ENCODE results near the gene ZFAND3. TPM values are rescaled to one million over a fixed set of nuclear protein-coding genes. Genes with fewer than 3 reads are reported as not detected.
A peak's percentile ranks its signal among the peaks of the same experiment; 100 is the strongest.

The ZFAND3 gene
- total RNA-seq, 3 donors from 2014 or later = 34.1 to 53.0 (median 36.0) TPM

DNA sequence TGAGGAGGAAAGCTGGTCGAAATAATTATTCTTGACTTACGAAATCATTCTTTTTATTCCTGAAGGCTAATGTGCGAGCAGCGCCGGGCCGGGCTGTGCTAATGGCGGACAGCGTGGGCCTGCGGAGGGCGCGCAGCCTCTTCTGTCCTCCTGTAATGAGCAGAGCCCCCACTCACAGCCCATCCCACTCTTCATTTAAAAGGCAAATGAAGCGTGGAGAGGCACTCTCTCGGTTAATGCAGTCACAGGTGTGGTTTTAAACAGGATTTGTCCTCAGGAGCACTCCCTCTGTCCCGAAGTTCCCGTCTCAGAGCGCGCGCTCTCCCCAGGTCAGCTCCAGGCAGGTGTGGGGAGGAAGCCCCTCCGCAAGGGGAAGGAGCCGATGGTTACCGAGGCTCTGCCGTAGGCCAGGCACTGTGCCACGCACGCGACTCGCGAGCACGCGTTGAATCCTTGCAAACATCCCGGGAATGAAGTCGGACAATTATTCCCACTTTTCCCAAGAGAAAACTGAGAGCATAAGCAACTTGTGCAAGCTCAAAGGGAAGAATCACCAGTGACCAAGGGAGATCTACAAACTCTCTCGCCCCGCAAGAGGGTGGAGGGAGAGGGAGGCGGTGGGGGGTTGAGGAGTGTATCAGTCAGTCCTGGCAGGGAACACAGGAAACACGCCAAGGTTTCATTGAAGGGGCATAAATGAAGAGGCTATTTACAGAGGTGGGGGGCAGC is 35.5 kb upstream of the ZFAND3 start:
- intact Hi-C loops (cut with DNase I; ENCODE audit: low total_unique reads) = no loop called here
- Histone ChIP-seq H3K4me1 (peaks cover 0 to 2% of the 10 kb centered on the region in 2 donors), H3K36me3 (no peaks in the 10 kb centered on the region), H3K27ac (peak overlapping the region; percentile 50 to 56), H3K27me3 (no peaks in the 10 kb centered on the region), H3K4me3 (peak overlapping the region; percentile 40 to 70 (median 56)), H3K9me3 (no peaks in the 10 kb centered on the region)
- no peak for DNase-seq (ENCODE audit: low spot score in 2 of 2)
- TF ChIP-seq, protein P1, sequence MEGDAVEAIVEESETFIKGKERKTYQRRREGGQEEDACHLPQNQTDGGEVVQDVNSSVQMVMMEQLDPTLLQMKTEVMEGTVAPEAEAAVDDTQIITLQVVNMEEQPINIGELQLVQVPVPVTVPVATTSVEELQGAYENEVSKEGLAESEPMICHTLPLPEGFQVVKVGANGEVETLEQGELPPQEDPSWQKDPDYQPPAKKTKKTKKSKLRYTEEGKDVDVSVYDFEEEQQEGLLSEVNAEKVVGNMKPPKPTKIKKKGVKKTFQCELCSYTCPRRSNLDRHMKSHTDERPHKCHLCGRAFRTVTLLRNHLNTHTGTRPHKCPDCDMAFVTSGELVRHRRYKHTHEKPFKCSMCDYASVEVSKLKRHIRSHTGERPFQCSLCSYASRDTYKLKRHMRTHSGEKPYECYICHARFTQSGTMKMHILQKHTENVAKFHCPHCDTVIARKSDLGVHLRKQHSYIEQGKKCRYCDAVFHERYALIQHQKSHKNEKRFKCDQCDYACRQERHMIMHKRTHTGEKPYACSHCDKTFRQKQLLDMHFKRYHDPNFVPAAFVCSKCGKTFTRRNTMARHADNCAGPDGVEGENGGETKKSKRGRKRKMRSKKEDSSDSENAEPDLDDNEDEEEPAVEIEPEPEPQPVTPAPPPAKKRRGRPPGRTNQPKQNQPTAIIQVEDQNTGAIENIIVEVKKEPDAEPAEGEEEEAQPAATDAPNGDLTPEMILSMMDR (IDR thresholded peaks at IDR 0.05) = no peak
- TF ChIP-seq POLR2AphosphoS5 (IDR thresholded peaks at IDR 0.05) (no peak), POLR2A (IDR thresholded peaks at IDR 0.05) (no peak)

DNA sequence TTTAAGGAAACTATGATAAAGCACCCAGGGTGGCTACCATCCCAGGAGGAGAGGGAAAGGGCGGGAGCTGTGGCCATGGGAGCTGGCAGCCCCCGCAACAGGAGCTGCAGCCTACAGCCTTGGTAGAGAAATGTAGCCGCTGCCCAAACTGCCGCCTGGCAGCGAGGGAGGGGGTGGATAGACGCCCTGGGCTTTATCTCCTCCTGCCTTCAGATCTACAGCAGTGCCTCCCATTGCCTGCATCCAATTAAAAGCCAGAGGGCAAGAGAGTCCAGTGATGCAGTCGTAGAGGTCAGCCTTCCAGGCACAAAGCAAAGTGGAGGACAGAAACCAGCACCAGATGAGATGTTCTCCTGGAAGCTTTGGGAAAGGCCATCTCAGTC is 35.0 kb upstream of the ZFAND3 start:
- peak overlapping the region; percentile 40 to 70 (median 56) for H3K4me3 ChIP-seq
- H3K4me1 ChIP-seq = peaks cover 0 to 2% of the 10 kb centered on the region in 2 donors
- no peak overlapping the region for H3K27ac ChIP-seq
- no peaks in the 10 kb centered on the region for H3K27me3 ChIP-seq
- no peaks in the 10 kb centered on the region for H3K9me3 ChIP-seq
- H3K36me3 ChIP-seq = no peaks in the 10 kb centered on the region
- TF ChIP-seq POLR2A (IDR thresholded peaks at IDR 0.05) = no peak
- TF ChIP-seq, protein P1 (IDR thresholded peaks at IDR 0.05) = no peak
- no peak for TF ChIP-seq POLR2AphosphoS5 (IDR thresholded peaks at IDR 0.05)
- intact Hi-C loops (cut with DNase I; ENCODE audit: low total_unique reads) = no loop called here
- DNase-seq (ENCODE audit: low spot score in 2 of 2) = no peak

DNA sequence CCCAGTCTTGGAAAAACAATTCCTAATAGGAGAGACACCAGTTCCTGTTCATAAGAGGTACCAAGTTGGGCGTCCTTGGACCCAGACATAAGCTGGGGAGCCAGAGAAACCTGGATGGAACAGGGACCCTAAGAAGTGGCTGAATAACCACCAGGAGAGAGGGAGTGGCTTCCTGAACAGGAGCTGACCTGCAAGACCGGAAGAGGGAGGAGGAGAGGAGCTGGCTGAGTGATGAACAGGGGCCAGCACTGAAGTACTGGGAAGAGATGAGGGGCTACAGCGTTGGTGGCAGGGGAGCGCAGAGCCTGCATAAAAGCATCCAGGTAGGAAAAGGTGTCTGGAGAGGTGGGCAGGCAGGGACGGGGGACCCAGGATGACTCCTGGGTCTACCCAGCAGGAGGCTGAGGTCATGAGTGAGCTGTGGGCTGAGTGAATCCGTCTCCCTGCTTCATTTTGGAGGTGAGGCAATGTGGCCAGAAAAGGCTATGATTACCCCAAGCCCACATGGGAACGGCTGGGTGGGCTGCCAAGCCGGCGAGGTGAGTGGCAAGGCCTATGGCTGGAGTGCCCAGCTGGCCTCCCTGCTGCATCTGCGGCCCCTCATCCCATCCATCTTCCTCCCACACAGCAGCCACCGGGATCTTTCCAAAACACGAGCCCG is 34.4 kb upstream of the ZFAND3 start:
- Histone ChIP-seq H3K27ac (no peak overlapping the region), H3K9me3 (no peaks in the 10 kb centered on the region), H3K4me1 (peaks cover 0 to 2% of the 10 kb centered on the region in 2 donors), H3K4me3 (no peak overlapping the region), H3K36me3 (no peaks in the 10 kb centered on the region), H3K27me3 (no peaks in the 10 kb centered on the region)
- TF ChIP-seq, protein P1 (IDR thresholded peaks at IDR 0.05) = no peak
- TF ChIP-seq POLR2A (IDR thresholded peaks at IDR 0.05) = no peak
- no peak for TF ChIP-seq POLR2AphosphoS5 (IDR thresholded peaks at IDR 0.05)
- intact Hi-C loops (cut with DNase I; ENCODE audit: low total_unique reads) = no loop called here
- no peak for DNase-seq (ENCODE audit: low spot score in 2 of 2)

DNA sequence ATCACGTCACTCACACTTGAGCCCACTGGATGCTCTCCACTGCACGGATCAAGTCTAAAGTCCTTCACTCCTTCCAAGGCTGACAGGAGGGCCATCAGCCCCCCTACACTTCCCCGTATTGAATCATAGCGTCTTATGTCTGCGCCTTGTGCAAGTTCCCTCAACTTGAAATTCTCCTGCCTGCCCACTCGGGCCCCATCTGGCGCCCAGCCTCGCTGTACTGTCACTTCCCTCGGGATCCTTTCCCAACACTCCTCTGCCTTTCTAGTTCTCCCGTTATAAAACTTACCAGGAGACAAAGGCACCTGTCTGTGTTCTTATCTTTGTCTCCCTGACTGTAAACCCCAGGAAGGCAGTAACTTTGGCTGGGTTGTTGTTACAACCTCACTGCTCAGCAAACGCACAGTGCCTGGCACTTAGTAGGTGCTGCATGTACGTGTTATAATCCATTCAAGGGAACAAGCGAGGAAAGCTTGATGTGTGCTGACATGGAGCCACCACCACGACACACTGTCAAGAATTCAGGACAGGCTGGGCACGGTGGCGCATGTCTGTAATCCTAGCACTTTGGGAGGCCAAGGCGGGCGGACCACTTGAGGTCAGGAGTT is 33.8 kb upstream of the ZFAND3 start:
- H3K4me1 ChIP-seq = peaks cover 0 to 2% of the 10 kb centered on the region in 2 donors
- no peaks in the 10 kb centered on the region for H3K36me3 ChIP-seq
- no peak overlapping the region for H3K27ac ChIP-seq
- no peak overlapping the region for H3K4me3 ChIP-seq
- no peaks in the 10 kb centered on the region for H3K9me3 ChIP-seq
- H3K27me3 ChIP-seq = no peaks in the 10 kb centered on the region
- no peak for TF ChIP-seq POLR2A (IDR thresholded peaks at IDR 0.05)
- TF ChIP-seq, protein P1 (IDR thresholded peaks at IDR 0.05) = no peak
- no peak for TF ChIP-seq POLR2AphosphoS5 (IDR thresholded peaks at IDR 0.05)
- intact Hi-C loops (cut with DNase I; ENCODE audit: low total_unique reads) = no loop called here
- no peak for DNase-seq (ENCODE audit: low spot score in 2 of 2)

DNA sequence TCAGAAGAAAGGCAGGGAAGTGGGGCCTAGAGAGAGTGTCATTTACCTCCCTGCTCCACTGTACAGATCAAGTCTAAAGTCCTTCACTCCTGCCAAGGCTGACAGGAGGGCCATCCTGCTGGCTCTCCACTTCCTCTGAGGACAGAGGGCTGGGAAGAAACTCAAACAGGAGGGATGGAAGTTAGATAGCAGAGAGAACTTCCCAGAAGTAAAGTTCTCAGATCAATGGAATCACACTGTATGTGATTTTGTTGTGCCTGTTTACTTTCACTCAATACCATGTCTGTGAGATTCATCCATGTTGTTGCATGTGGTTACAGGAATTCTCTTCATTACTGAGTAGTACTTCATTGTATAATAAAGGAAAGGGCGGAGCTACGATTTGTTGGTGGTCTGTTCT is 32.3 kb upstream of the ZFAND3 start:
- TF ChIP-seq POLR2A (IDR thresholded peaks at IDR 0.05) (no peak), POLR2AphosphoS5 (IDR thresholded peaks at IDR 0.05) (no peak)
- TF ChIP-seq, protein P1 (IDR thresholded peaks at IDR 0.05) = no peak
- Histone ChIP-seq H3K4me1 (peaks cover 0 to 2% of the 10 kb centered on the region in 2 donors), H3K36me3 (no peaks in the 10 kb centered on the region), H3K27me3 (no peaks in the 10 kb centered on the region), H3K9me3 (no peaks in the 10 kb centered on the region), H3K27ac (no peak overlapping the region), H3K4me3 (no peak overlapping the region)
- intact Hi-C loops (cut with DNase I; ENCODE audit: low total_unique reads) = no loop called here
- no peak for DNase-seq (ENCODE audit: low spot score in 2 of 2)
